Fibroblast of skin of right biceps (primary cell): ENCODE data around the gene ADAMTS14.

Source experiments
- DNase-seq: peaks from one replicate; pipeline ENCODE4 v3.0.0-alpha.2; 2013

Gene ADAMTS14

DNA sequence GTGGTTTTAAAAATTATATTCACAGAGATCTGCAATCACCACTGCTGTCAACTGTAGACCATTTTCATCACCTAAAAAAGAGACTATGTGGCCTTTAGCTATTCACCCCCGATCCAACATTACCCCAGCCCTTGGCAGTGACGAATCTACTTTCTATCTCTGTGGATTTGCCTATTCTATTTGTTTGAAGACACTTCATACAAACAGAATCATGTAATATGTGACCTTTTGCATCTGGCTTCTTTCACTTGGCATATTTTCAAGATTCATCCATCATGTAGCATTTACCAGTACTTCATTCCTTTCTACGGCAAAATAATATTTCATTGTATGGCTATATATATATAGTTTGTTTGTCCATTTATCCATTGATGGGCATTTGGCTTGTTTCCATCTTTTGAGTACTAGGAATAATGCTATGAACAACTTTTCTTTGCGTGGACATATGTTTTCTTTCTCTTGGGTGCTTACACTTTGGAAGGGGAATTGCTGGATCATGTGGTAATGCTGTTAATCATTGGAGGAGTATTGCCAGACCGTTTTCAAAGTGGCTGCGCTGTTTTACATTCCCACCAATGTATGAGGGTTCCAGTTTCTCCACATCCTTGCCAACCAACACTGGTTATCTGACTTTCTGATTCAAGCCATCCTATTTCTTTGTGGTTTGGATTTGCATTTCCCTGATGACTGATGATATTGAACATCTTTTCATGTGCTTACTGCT is 22.3 kb downstream of the ADAMTS14 start:
- DNase-seq, result peak; percentile 88

DNA sequence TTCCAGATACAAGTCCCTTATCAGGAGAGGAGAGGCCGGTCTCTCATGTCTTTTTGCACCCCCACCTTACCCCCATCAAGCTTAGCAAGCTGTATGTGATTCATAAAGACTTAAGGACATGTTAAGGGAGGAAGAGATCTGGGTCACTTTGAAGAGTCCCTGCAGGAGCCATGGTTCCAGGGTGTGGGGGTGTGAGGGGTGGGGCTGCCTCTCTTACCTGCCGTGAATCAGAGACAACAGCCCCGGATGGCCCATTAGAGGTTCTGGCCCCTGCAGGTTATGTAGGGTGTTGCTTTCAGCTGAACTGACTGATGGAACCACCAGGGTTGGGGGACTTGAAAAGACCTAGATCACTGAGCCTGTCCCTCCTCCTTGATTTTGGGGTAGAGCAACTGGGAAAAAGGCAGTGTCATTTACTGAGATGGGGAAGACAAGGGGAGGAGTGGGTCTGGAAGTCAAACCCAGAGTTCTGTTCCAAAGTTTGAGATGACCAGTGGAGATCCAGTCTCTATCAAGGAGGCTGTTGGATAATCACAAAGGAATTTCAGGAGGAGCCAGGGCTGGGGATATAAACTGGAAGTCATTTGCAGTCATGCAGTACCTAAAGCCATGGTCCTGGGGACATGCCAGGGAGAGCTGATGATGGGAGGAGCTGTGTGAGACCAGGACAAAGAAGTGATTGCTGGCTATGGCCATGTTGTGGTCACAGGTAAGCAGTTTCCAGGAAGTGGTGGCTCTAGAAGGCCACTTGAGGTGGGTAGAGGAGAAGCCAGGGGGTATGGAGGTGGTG is 23.1 kb downstream of the ADAMTS14 start:
- DNase-seq, result peak; percentile 63

DNA sequence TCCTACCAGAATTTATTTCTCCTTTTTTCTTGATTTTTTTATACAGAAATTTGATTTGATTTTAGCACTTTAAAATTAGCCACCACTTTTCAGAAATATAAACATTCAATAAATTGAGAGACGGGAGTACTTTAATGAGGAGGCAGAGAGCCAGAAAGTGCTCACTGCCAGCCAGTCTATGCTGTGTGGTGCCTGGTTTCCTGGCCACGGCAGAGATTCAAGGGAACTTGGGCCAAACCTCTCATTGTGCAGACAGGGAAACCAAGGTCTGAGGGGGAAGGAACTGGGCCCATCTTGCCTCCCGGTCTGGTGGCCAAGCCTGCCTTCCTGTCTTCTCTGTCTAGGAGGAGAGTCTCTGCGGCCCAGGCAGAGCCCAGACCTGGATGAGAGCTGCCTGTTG is 25.9 kb downstream of the ADAMTS14 start:
- DNase-seq, result no peak

DNA sequence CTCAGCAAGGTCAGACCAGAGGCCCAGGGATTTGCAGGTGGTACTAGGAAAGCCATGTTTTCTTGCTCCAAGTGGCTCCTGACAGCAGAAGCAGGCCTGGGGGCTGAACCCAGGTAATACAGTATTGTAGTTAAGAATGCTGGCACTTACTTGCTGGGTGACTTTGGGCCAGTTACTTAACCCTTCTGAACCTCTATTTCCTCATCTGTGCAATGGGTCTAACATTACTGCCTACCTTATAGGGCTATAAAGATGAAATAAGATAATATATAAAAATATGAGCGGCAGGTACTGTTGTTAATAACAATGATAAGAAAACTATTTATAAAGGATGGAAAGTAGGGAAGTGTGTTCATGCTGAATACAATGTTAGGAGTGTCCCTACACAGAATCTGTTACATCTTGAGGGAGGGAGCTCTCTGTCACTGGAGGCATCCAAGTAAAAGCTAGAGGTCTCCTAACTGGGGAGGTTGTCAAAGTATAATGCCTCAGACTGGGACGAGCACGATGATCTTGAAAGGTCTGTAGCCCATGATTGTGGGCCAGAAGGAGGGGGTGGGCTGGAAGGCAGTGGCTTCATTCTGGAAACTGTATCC is 26.9 kb downstream of the ADAMTS14 start:
- no peak for DNase-seq

DNA sequence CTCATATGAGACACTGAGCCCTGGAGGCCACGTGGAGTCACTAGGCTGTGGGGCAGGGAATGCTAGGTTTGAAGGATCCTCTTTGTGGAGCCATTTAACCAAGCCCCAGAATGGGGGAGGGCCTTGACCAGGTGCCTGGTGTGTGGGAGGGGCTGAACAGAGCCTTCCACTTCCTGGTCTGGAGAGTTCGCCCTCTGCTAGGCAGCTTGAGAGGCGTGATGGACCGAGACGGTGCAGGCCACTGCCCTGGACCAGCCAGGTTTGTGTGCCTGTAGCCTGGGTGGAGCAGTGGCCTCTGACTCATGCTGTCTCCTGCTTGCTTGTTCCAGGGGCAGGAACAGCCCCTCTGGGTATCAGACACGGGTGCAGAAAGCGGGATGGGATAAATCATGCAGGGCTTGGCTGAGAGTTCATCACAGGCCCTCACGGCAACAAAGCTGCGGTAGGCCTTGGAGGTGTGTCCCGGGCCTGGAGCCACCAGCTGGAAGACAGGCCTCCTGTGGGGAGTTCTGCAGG is 27.4 kb downstream of the ADAMTS14 start:
- DNase-seq, result peak; percentile 66

DNA sequence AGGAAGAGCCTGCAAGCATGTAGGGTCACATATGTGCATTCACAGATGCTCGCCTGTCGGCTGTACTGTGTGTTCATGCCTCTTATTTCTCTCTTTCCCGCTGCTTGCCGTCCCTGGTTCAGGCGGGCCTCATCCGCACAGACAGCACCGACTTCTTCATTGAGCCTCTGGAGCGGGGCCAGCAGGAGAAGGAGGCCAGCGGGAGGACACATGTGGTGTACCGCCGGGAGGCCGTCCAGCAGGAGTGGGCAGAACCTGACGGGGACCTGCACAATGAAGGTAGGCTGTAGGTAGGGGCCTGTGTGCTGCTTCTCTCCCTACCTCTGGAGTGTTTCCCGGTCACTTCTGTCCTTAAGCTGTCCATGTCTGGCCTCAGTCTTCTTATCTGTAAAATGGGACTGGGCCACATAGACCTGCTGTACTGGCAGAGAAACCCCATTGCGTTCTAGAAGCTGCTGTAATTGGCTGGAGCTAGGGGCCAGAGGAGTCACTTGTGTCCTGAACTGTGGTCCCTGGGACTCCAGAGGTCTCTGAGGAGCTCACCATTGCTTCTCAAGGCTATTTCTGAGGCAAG is 30.0 kb downstream of the ADAMTS14 start:
- no peak for DNase-seq

DNA sequence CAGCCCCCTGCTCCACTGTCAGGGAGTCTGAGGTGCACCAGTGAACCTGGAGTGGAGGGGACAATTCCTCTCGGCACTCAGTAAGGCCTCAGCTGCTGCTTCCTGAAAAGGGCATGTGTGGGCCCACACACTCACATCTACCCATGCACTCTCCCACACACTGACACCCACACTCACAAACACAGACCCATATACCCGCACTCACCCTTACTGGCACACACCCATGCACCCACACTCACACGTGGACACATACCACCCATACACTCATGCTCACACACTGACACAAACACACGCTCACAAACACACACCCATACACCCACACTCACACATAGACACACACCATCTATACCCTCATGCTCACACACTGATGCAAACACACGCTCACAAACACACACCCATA is 31.9 kb downstream of the ADAMTS14 start:
- no peak for DNase-seq

DNA sequence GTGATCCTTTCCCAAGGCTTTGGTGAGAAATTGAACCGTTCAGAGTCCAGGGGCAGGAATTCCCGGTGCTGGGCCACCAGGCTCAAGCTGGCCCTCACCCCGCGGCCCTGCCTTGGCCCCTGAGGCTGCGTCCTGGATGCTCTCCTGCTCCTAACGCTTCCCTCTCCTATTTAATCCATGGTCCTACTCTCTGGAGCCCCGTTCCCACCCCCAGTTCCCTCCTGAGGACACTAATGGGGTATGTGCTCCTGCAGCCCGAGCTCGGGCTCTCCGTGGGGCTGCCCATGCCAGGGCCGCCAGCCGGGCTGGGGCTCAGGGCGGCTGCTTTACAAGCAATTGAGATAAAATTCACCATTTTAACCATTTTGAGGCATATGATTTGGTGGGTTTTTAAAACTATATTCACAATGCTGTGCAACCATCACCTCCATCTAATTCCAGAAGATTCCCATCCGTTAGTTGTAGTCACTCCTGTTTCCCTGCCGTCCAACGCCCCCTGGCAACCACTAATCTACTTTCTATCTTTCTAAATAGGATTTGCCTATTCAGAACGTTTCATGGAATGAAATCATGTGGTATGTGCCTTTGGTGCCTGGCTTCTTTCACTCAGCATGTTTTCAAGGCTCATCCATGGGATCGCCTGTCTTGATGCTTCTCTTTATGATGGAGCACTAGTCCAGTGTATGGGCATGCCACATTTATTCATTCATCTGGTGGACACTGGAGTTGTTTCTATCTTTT is 33.0 kb downstream of the ADAMTS14 start:
- DNase-seq, result no peak

DNA sequence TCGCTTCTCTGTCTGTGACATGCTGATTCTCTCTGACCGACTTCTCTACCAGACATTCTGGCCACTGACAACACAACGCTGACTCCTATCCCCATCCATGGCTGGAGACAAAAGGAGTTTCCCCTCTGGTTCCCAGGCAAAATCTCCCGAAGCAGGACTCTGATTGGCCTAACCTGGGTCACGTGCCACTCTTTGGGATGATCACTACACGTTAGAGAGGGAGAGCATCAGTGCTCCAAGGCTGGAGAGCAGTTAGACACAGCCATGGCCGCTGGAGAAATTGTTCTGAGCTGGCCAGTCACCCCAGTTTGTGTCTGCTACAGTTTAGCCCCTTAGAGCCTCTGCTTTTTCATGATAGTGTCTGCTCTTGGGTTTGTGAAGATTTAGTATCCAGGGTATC is 38.9 kb downstream of the ADAMTS14 start:
- no peak for DNase-seq

DNA sequence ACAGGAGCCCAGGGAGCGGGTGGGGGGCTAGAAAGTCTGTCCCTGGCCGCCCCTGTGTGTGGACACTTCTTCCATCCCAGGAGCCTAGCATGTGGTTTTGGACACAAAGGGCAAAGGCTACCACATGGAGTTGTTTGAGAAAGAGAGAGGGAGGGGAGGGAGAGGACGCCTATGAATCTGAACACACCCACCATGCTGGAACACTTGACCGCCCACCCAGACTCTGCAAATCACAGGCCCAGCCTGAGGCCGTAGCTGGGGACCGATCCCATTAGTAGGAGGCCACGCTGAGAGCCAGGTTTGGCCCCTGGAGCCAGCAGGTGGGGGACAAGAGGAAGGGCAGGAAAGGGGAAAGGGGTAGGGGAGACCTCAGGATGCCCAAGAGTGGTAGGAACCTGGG is 39.6 kb downstream of the ADAMTS14 start:
- DNase-seq, result no peak

DNA sequence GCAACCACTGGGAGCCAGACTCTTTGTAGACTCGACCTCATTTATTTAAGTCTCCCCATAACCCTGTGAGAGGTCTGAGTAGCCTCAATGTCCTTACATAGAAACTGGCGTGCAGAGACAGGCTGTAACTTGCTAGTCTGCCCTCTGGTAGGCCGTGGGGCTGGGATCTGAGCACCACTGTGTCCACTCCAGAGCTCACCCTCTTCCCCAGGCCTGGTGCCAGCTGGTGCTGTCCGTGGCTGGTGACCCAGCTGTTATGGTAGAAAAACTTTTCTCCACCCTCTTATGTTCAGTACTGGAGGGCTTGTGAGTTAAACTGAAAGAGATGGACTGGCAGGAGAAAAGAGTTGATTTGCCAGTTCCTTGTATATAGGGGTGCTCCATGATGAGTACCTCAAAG is 41.9 kb downstream of the ADAMTS14 start:
- DNase-seq, result no peak

DNA sequence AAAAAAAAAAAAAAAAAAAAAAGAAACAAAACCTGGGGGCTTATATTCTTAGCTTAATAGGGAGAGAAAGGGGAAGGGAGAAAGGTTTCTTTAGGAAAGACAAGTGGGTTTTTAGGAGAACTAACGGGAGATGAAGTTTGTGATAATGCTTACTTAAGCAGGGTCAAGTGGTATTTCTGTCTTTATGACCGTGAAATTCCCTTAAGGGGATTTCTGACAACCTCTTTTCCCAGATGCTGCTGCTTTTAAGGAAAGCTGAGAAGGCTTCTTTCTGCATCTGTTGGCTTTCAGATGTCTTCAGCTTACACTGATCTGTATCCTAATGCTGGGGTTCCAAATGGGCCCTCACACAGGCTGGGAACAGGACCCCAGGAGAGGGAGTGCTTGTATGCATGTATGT is 42.6 kb downstream of the ADAMTS14 start:
- no peak for DNase-seq

DNA sequence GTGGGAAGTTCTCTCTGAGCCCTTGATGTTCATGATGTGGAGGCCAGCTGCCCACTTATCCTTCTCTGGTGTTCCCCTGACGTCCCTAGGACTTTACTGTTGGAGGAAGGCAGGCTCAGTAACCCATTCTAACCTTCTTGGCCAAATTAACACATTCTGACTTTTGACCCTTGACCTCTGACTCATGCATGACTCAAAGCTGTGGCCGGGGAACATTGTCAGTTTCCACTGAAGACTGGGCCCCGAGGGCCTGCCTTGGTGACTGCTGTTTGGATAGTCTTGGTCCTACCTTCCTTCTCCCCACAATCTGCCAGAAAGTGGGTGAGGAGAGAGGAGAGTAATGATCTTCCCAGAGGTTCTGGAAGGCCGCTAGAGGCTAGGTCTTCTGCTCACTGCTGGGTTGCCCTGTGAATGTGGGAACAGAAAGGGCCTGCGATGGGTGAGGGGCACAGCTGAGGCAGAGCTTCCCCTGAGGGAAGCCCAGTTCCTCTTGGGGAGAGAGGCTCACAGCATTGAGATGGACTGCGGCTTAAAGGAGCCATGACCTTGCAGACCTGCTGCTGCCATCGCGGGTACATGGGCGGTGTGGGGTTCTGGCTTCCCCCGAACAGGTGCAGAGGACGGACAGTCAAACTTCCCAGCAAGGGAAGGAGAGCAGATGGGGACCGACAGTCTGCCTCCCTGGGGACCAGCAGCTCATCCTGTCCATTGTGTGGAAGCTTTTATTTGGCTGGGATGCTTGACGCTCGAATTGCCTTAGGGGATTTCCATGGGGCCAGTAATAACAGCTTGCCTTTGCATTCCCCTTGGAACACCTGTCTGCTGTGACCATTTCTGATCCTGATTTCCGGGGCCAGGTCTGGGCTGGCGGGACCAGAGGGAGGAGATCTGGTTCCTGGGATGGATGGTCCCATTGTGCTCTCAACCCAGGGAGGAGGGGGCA is 43.8 kb downstream of the ADAMTS14 start:
- peak; percentile 28 for DNase-seq

DNA sequence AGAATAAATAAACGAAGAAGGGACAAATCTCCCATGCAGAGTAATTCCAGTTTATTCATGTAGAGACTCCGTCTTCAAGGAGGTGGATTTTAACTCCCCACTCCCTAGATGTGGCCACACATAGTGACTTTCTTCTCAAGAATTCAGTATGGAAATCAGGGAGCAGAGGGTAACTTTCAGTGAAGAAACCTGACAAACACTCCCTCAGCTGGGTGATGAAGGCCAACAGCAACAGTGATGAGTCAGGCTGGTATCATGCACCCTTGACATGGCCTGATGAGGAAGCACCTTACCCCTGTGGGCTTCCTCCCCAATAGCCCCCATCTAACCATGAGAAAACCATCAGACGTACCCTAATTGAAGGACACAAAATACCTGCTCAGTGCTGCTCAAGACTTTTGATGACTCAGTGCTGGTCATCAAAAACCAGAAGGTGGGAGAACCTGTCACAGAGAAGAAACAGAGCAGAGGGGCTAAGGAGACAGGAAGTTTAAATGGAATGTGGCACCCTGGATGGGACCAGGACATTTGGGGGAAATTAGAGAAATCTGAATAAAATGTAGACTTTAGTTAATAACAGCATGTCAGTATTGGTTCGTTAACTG is 50.6 kb downstream of the ADAMTS14 start:
- peak; percentile 72 for DNase-seq

DNA sequence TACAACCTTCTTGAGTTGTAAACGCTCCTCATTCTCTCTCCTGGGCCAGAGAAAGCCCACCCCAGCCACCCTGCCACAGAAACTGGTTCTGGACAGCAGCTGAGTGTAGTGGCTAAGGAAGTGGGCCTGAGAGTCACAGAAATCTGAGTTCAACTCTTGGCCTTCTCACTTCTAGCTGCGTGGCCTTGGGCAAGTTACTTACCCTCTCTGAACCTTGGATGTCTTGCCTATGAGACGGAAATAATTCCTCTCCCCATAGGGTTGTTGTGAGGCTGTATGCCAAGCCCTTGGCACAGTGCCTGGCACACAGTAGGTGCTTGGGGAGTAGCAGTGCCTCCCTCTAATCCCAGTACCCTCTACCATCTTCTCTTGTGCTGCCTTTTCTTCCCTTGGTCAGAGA is 51.5 kb downstream of the ADAMTS14 start:
- DNase-seq, result no peak

DNA sequence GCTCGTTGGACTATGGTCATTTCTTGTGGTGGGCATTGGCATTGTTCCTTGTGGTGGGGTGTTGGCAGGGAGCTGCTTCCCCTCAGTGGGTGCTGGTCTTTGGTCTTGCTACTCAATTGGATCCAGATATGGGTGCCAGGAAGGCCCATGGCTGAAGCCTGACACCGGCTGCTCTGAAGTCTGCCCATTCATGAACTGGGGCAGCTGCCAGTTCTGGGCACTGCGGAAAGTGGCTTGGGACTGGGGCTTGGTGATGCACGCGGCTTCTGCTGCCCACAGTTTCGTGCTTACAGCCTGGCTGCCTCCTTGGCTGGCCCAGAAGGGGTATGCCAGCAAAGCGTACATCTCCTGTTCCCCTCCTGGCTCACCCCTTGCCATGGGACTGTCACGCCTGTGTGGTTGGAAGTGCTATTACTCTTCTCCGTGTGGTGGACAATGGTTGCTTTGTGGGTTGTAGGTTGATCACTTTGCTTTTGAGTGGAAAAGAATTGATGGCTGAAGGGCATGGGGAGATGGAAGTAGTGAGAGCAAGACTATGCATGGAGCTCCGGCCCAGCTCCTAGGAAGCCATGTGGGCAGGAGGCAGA is 54.7 kb downstream of the ADAMTS14 start:
- no peak for DNase-seq

DNA sequence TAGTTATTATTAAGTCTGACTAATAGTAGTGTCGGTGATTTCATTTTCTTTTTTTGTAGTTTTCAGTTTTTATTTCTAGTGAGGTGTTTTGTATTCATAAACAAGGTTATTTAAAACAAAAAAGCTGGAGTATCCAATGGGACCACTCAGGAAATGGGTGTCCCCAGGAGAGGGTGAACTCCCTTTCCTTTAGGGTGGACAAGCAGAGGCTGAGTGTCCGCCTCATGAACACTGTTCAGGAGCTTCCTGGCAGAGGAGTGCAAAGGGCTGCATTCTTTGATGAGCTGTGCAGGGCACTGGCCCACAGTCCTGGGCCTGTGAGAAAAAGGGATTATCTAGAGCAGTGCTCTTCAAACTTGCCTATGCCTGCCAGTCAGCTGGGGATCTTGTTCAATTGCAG is 56.0 kb downstream of the ADAMTS14 start:
- no peak for DNase-seq

DNA sequence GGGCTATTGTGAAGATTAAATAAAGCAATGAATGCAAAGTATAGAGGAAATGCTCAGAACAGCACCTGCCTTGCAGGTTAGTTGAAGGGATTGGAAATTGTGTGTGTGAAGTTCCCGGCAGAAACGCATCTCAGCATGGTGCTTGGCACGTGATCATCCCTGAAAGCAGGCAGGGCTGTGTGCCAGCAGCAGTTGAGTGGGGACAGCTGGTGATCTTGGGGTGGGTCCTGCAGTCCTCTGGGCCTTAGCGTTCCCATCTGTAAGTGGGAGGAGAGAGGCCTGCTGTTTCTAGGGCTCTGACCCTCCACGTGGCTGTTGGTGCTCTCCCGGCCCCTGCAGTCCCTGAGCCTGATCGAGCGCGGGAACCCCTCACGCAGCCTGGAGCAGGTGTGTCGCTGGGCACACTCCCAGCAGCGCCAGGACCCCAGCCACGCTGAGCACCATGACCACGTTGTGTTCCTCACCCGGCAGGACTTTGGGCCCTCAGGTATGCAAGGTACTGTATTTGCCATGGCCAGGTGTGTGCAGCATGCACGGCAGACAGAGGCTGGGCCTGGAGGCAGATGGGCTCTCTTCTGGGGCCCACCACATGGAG is 57.6 kb downstream of the ADAMTS14 start:
- no peak for DNase-seq

DNA sequence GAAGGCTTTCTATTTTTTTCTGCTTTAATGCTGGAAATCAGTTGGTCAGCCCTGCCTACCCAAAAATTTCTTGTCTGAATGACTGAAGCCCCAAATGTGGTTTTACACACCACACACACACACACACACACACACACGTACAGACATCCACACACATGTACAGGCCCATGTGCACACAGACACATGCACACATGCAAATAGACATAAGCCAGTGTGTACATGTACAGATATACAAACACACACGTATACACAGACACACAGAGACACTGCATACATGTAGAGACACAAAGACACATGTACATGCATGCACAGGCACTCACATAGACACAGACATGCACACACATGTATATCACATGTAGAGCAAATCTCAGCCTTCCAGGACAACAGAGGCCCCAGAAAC is 58.6 kb downstream of the ADAMTS14 start:
- no peak for DNase-seq

DNA sequence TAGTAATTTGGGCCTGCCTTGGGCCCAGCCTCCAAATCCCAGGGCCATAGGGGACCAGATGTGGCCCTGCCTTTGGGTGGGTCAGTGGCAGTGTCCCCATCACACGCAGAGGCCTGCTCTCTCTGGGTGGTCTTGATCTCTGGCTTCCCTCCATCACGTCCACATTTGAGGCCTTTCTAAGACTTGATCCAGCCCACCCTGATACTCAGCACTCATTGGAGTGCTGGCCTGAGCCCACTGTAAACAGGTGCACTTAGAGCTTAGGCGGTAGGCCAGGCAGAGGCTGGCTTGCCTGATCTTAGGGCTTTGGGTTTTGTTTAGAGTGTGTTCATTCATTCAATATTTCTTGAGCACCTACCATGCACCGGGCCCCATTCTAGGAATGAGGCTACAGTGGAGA is 60.3 kb downstream of the ADAMTS14 start:
- no peak for DNase-seq
